HG03378 (cell line): Measurements from ENCODE around the gene CYB561D1.

Source experiments
- ATAC-seq: cut with Tn5 transposase; IDR thresholded peaks from one replicate; pipeline ENCODE4 v1.9.1; 2021; ENCODE audit warnings: mild to moderate bottlenecking, moderate library complexity; ENCODE audit not compliant: unreplicated experiment

The CYB561D1 gene

DNA sequence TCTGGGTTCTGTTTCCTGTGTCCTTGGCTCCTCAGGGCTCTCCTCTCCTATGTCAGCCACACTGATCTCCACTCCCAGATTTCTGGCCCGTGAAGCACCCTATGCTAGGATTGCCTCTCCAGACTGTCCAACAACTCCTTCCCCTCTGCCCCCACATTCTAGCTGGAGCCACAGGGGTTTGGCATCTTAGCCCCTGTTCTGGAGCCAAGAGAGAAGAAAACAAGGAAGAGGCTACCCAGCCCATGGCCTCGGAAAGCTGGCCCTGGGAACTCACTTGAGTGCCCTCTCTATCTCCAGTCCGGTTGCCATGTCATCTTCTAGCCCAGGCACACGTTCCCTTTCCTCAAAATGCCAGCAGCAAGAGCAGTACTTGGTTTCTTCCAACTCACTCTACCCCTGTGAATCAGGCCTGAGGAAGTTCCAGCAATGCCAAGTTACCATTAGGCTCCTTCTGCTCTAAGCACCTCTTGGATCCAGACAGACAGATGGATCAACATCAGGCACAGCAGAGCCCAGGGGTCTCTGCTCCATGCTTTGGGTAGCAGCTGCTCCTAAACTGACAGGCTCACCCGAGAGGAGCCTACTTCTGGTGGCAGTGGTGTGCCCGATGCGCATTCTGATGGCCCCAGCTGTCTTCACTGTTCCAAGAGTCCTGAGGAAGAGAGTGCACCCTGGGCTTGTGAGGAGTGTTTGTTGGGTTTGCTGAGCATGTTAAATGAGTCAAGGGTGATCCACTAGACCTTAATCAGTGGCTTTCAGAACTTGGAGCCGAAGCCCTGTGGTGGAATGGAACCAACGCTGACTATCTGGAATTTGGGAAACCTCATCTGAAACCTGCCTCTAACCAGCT lies 34.2 kb downstream of the CYB561D1 start:
- no peak for ATAC-seq

GRCh38 chr1:109528712-109529111 lies 34.8 kb downstream of the CYB561D1 start:
- ATAC-seq, result no peak

- ATAC-seq, result no peak
Measured at GRCh38 chr1:109529881-109530456, 36.1 kb downstream of the CYB561D1 start.

DNA sequence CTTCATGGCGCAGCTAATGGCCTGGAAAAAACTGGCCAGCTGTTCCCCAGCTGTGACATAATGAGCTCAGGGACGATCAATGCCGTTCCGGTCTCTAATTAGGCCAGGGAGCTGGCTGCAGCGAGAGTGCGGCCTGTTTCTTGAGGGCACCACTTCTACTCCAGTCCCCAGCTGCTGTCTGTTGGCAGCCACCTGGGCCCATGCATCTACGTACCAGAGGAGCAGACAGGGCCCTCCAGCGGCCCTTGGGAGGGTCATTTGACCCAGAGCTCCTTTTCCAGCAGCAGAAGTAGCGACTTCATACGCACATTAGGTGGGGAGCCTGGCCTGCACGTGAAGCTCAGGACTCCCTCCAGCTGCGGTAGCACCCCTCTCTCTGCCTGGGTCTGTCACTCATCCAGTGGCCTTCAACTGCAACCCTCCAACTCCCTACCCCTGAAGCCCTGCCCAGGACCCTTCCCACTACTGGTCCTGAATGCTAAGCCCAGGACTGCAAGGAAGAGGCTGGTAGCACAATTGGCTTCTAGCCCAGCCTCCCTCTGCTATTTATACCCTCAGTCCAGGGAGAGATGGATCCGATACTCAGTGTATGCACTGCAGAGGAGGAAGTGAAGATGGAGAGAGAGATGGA lies 36.7 kb downstream of the CYB561D1 start:
- ATAC-seq, result no peak

GRCh38 chr1:109531380-109531779 lies 37.5 kb downstream of the CYB561D1 start:
- ATAC-seq, result no peak

DNA sequence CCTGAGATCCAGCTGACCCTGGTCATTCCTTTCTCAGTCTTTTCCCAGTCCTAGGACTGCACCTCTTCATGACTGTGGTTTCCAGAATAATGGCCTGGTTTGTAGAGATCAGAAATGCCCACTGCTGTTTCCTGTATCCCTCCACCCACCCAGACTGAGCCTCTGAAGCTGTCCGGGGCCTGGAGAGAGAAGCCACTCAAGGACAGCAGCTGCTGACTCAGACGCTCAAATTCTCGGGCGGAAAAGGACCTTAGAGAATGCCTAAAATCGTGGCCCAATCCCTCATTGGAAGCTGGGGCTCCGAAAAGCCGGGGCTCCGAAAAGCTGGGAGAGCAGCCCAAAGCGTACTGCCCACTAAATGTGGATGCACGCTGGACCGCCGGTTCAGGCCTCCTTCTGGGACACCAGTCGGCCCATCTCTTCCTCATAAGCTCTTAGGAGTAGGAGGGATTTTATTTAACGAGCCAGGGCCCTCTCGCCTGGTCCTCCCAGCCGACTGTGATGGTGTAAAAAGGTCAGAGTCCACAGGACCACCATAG lies 38.0 kb downstream of the CYB561D1 start:
- ATAC-seq, result no peak

- ATAC-seq, result no peak
Measured at GRCh38 chr1:109532365-109533136, 38.7 kb downstream of the CYB561D1 start.

GRCh38 chr1:109534307-109534858 lies 40.5 kb downstream of the CYB561D1 start:
- ATAC-seq, result no peak

GRCh38 chr1:109535481-109535880 lies 41.6 kb downstream of the CYB561D1 start:
- no peak for ATAC-seq

DNA sequence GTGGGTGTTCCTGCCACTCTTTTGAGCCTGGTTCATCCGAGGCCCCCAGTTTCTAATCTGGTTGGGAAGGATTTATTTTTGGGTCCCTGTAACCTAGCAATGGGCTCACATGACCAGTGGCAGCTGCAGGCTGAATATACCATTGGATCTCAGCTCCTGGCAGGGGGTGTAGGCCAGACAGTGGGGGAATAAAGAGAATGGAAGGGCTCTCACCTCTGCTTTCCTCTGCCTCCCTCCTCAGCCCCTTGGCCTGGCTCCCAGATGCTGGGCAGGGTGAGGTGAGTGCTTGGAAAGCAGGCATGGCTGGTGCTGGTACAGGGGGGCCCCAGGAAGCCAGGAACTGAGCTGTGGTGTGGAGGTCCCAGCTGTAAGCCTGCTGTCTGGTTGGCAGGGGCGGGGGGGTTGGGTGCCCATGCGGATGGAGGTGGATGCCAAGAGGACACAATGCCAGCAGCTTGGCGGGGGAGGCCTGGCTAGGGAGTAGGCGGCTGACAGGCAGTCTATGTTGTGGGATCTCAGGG lies 42.1 kb downstream of the CYB561D1 start:
- ATAC-seq, result no peak

DNA sequence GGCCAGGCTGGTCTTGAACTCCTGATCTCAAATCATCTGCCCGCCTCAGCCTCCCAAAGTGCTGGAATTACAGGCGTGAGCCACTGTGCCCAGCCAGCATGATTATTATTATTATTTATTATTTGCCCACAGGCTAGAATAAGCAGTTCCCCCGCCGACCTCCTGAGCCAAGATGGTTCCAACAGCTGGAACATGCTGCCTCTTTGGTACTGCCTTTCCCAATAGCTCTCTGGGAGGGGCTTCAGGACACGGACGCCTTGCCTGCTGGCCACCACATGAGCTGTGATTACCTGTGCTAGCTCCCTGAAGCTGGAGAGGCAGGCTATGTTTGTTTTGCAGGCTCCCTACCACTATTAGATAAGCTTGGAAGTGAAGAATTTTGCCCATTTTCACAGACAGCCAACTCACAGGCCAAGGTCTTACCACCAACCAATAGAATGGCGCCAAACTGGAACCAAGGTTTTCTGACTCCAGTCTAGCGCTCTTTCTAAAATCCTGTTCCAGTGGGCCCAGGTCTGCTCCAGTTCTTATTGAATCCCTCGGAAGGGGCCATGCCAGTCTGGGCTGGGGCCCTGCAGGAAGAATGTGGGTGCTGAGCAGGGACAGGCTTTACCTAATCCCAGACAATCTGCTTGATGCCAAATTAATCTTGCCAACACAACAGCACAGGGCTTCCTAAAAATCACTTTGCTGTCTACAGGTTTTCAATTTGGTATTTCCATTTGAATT lies 43.7 kb downstream of the CYB561D1 start:
- ATAC-seq, result no peak

DNA sequence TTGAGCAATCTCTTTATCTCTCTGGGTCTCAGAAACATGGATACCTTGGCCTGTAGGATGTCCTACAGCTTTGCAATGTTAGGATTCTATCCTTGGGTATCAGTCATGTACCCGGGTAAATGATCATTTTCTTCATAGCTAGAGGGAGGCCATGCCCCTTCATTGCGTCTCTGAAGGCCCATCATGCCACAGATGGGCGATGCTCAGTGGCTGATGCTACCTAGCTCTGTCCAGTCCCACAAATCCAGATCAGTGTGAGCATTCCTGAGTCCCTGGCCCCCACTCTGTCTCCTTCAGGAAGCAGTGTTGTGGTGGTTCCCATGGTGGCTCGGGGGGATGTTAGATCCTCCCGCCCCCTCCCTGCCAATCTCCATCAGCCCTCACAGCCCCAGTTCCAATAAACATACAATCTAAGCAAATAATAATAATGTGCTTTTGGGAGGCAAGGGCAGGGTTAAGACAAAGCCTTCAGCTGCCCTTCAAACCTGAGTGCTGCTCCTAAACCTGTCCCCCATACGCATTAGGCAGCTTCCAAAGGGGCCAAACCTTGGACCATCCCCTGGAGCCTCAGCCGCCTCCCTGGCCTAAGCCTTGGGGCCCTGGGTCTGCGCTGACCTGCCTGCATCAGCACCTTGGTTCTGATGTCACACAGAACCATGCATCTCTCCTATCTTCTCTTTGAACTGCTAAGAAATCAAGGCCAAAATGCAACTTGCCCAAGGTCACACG lies 45.1 kb downstream of the CYB561D1 start:
- ATAC-seq, result no peak

DNA sequence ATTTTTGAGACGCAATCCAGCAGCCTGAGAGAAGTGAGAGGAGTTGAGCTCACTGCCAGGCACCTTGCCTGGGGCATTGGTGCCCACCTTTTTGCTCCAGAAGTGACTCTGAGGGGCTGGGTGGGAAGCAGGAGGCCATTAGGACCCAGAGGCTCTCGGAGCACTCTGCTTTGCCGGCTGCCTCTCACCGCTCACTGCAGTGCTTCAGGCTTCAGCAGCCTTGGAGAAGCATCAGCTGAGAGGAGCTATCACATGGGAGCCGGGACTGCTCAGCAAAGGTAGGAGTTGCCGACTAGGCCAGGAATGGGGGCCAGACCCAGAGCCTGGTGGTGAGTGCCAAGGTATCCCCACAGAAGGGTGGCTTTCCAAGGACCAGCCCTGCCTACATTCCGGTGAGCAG lies 45.8 kb downstream of the CYB561D1 start, which contains the start of gene GPR61:
TSS of gene GPR61 (plus strand) at position 197 of the 400 bp plus-strand sequence. CDS start 3,151 bp downstream, outside the sequence.
- ATAC-seq, result no peak

- no peak for ATAC-seq
Measured at GRCh38 chr1:109541102-109541501, 47.2 kb downstream of the CYB561D1 start.

- no peak for ATAC-seq
Measured at GRCh38 chr1:109542657-109543056, 48.8 kb downstream of the CYB561D1 start.

- ATAC-seq, result no peak
Measured at GRCh38 chr1:109543283-109543987, 49.5 kb downstream of the CYB561D1 start.

DNA sequence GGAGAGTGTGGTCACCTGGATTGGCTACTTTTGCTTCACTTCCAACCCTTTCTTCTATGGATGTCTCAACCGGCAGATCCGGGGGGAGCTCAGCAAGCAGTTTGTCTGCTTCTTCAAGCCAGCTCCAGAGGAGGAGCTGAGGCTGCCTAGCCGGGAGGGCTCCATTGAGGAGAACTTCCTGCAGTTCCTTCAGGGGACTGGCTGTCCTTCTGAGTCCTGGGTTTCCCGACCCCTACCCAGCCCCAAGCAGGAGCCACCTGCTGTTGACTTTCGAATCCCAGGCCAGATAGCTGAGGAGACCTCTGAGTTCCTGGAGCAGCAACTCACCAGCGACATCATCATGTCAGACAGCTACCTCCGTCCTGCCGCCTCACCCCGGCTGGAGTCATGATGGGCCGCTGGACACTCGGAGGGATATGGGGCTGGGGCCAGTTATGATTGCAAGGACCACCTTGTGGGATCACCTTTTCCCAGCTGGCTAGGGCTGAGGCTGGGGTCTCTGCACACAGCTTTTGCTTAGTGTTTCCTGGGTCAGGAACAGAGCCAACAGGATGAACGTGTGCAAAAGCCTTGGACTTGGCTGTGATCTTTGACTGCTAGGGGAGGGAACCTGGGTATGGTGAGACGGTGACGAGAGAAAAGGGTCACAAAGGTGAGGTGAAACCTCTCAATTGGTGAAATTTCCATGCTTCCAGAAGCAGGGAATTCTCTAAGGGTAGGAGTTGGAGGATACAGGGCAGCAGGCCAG lies 50.3 kb downstream of the CYB561D1 start:
- no peak for ATAC-seq
